Neural progenitor cell (in vitro differentiated cells): ENCODE data around the gene SLC5A12. TPM values are rescaled to one million over a fixed set of nuclear protein-coding genes. Genes with fewer than 3 reads are reported as not detected.

Source experiments
- DNase-seq: peaks from one replicate; pipeline ENCODE4 v3.0.0-alpha.2; 2016; ENCODE audit warnings: low spot score
- H2AFZ ChIP-seq: fragments of 200-600 bp; sonication (generic); replicated peaks from 2 replicates; pipeline ENCODE4 v1.6.1; 2016; ENCODE audit warnings: antibody characterized with exemption
- H3F3A ChIP-seq: fragments of 200-600 bp; sonication (generic); 2 replicates; pipeline ENCODE4 v1.6.1; 2016; ENCODE audit warnings: antibody characterized with exemption, low read depth
- H3K27ac ChIP-seq: fragments of 200-600 bp; sonication (generic); 2 replicates; pipeline ENCODE4 v1.5.1; 2016; ENCODE audit warnings: mild to moderate bottlenecking
- H3K27me3 ChIP-seq: fragments of 200-600 bp; sonication (generic); 2 replicates; pipeline ENCODE4 v1.6.1; 2016; ENCODE audit warnings: mild to moderate bottlenecking, moderate library complexity
- H3K36me3 ChIP-seq: fragments of 200-600 bp; sonication (generic); 2 replicates; pipeline ENCODE4 v1.5.1; 2016
- H3K4me1 ChIP-seq: fragments of 200-600 bp; sonication (generic); 2 replicates; pipeline ENCODE4 v1.6.1; 2016; ENCODE audit warnings: mixed run types
- H3K4me2 ChIP-seq: fragments of 200-600 bp; sonication (generic); 2 replicates; pipeline ENCODE4 v1.6.1; 2016
- H3K4me3 ChIP-seq: fragments of 200-600 bp; sonication (generic); 2 replicates; pipeline ENCODE4 v1.5.1; 2016
- H3K79me2 ChIP-seq: fragments of 200-600 bp; sonication (generic); 2 replicates; pipeline ENCODE4 v1.6.1; 2016; ENCODE audit warnings: low read depth
- H3K9ac ChIP-seq: fragments of 200-600 bp; sonication (generic); 2 replicates; pipeline ENCODE4 v1.6.1; 2016
- H3K9me3 ChIP-seq: fragments of 200-600 bp; sonication (generic); 2 replicates; pipeline ENCODE4 v1.5.1; 2016; ENCODE audit warnings: low read depth
- H4K20me1 ChIP-seq: fragments of 200-600 bp; sonication (generic); 2 replicates; pipeline ENCODE4 v1.6.1; 2016; ENCODE audit warnings: low read depth
- H3K27ac Mint-ChIP-seq: 3 replicates; pipeline ENCODE4 v1.8.0; 2021; ENCODE audit warnings: mixed read lengths
- H3K27me3 Mint-ChIP-seq: 2 replicates; pipeline ENCODE4 v1.8.0; 2022; ENCODE audit warnings: low read depth, mild to moderate bottlenecking, inconsistent platforms, moderate library complexity, mixed read lengths; ENCODE audit not compliant: insufficient read depth
- H3K36me3 Mint-ChIP-seq: 3 replicates; pipeline ENCODE4 v1.8.0; 2021; ENCODE audit warnings: mixed read lengths
- H3K4me1 Mint-ChIP-seq: 3 replicates; pipeline ENCODE4 v1.8.0; 2021; ENCODE audit warnings: mixed read lengths
- H3K4me3 Mint-ChIP-seq: 3 replicates; pipeline ENCODE4 v1.8.0; 2021; ENCODE audit warnings: mild to moderate bottlenecking, moderate library complexity, mixed read lengths
- H3K9me3 Mint-ChIP-seq: 3 replicates; pipeline ENCODE4 v1.8.0; 2020; ENCODE audit warnings: mixed read lengths
- EZH2 ChIP-seq: fragments of 200-600 bp; sonication (generic); IDR thresholded peaks from 2 replicates; pipeline ENCODE4 v1.6.1; 2017; ENCODE audit warnings: antibody characterized with exemption, mild to moderate bottlenecking, moderate library complexity
- EZH2phosphoT487 ChIP-seq: fragments of 200-600 bp; sonication (generic); IDR thresholded peaks from 2 replicates; pipeline ENCODE4 v1.6.1; 2017; ENCODE audit warnings: antibody characterized with exemption
- total RNA-seq: library from RNA; depleted of rRNA; stranded (reverse); fragments of >200 nt; gene quantifications from 2 replicates; pipeline ENCODE4 v1.2.3, GENCODE V29; 2015; ENCODE audit warnings: low replicate concordance
- TF ChIP-seq, protein P1 (sequence below): fragments of 200-600 bp; sonication (generic); IDR thresholded peaks from 2 replicates; pipeline ENCODE4 v1.5.1; 2017; ENCODE audit warnings: antibody characterized with exemption, mild to moderate bottlenecking

SLC5A12 gene
- total RNA-seq, 1 donor from 2014 or later: 4.9 TPM

GRCh38 chr11:26677566-26677965 is 44.3 kb downstream of the SLC5A12 start:
- DNase-seq: no peak
- Histone ChIP-seq H2AFZ (no peak overlapping the region), H3K27me3 (no peaks in the 10 kb centered on the region), H3K36me3 (no peaks in the 10 kb centered on the region), H3K4me3 (no peak overlapping the region), H3K27ac (no peak overlapping the region), H3F3A (no peaks in the 10 kb centered on the region), H3K4me2 (no peak overlapping the region), H3K9ac (no peak overlapping the region), H3K4me1 (no peaks in the 10 kb centered on the region), H3K9me3 (no peaks in the 10 kb centered on the region), H3K79me2 (no peaks in the 10 kb centered on the region), H4K20me1 (no peaks in the 10 kb centered on the region)
- no peak for TF ChIP-seq EZH2phosphoT487
- TF ChIP-seq, protein P1, sequence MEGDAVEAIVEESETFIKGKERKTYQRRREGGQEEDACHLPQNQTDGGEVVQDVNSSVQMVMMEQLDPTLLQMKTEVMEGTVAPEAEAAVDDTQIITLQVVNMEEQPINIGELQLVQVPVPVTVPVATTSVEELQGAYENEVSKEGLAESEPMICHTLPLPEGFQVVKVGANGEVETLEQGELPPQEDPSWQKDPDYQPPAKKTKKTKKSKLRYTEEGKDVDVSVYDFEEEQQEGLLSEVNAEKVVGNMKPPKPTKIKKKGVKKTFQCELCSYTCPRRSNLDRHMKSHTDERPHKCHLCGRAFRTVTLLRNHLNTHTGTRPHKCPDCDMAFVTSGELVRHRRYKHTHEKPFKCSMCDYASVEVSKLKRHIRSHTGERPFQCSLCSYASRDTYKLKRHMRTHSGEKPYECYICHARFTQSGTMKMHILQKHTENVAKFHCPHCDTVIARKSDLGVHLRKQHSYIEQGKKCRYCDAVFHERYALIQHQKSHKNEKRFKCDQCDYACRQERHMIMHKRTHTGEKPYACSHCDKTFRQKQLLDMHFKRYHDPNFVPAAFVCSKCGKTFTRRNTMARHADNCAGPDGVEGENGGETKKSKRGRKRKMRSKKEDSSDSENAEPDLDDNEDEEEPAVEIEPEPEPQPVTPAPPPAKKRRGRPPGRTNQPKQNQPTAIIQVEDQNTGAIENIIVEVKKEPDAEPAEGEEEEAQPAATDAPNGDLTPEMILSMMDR: no peak
- TF ChIP-seq EZH2: no peak
- Mint-ChIP-seq H3K4me3 (no peak overlapping the region), H3K9me3 (no peaks in the 10 kb centered on the region), H3K27me3 (no peaks in the 10 kb centered on the region), H3K36me3 (no peaks in the 10 kb centered on the region), H3K27ac (no peak overlapping the region), H3K4me1 (no peaks in the 10 kb centered on the region)

DNA sequence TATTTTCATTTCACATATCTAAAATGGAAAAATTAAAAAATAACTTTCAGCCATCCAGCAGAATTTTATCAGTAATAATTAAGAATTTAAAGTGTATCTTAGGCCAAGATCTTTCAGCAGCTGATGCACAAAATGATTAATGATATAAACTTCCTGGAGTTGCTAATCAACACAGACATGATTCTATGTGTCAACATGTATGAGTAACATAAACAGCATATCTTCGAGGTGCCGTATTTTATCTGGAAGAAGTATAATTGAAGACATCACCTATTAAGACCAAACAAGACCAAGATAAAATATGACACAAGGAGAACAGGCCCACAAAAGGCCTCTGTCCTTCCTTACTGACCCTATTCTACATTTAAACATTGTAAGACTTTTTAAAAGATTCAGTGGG is 45.2 kb downstream of the SLC5A12 start:
- Histone ChIP-seq H4K20me1 (no peaks in the 10 kb centered on the region), H3K9ac (no peak overlapping the region), H2AFZ (no peak overlapping the region), H3K4me2 (no peak overlapping the region), H3K9me3 (no peaks in the 10 kb centered on the region), H3F3A (no peaks in the 10 kb centered on the region), H3K36me3 (no peaks in the 10 kb centered on the region), H3K79me2 (no peaks in the 10 kb centered on the region), H3K4me1 (no peaks in the 10 kb centered on the region), H3K4me3 (no peak overlapping the region), H3K27ac (no peak overlapping the region), H3K27me3 (no peaks in the 10 kb centered on the region)
- H3K27ac Mint-ChIP-seq: no peak overlapping the region
- no peak overlapping the region for H3K4me3 Mint-ChIP-seq
- no peak for DNase-seq
- H3K27me3 Mint-ChIP-seq: no peaks in the 10 kb centered on the region
- H3K36me3 Mint-ChIP-seq: no peaks in the 10 kb centered on the region
- H3K4me1 Mint-ChIP-seq: no peaks in the 10 kb centered on the region
- no peaks in the 10 kb centered on the region for H3K9me3 Mint-ChIP-seq
- TF ChIP-seq EZH2: no peak
- TF ChIP-seq, protein P1: no peak
- no peak for TF ChIP-seq EZH2phosphoT487

GRCh38 chr11:26675233-26675928 is 46.5 kb downstream of the SLC5A12 start:
- Histone ChIP-seq H3K9me3 (no peaks in the 10 kb centered on the region), H3K36me3 (no peaks in the 10 kb centered on the region), H3K4me2 (no peak overlapping the region), H3F3A (no peaks in the 10 kb centered on the region), H4K20me1 (no peaks in the 10 kb centered on the region), H3K79me2 (no peaks in the 10 kb centered on the region), H3K27me3 (no peaks in the 10 kb centered on the region), H3K27ac (no peak overlapping the region), H2AFZ (no peak overlapping the region), H3K9ac (no peak overlapping the region), H3K4me1 (no peaks in the 10 kb centered on the region), H3K4me3 (no peak overlapping the region)
- no peaks in the 10 kb centered on the region for H3K27me3 Mint-ChIP-seq
- H3K4me1 Mint-ChIP-seq: no peaks in the 10 kb centered on the region
- DNase-seq: no peak
- TF ChIP-seq EZH2: no peak
- no peak for TF ChIP-seq EZH2phosphoT487
- TF ChIP-seq, protein P1: no peak
- no peak overlapping the region for H3K4me3 Mint-ChIP-seq
- H3K36me3 Mint-ChIP-seq: no peaks in the 10 kb centered on the region
- H3K9me3 Mint-ChIP-seq: no peaks in the 10 kb centered on the region
- H3K27ac Mint-ChIP-seq: no peak overlapping the region
